Mesenchymal stem cell (in vitro differentiated cells and primary cell): Measurements from ENCODE around the gene PTPN21.

Experiments
- DNase-seq: peaks from one replicate; pipeline ENCODE4 v3.0.0-alpha.2; 2013
- H2AFZ ChIP-seq: one replicate; pipeline ENCODE4 v1.6.1; 2013; ENCODE audit warnings: low read depth, mild to moderate bottlenecking, control low read depth, inconsistent platforms, low read length, moderate library complexity
- H2AK5ac ChIP-seq: 2 replicates; pipeline ENCODE4 v1.6.1; 2013; ENCODE audit warnings: low read length, moderate library complexity, mild to moderate bottlenecking, inconsistent platforms; ENCODE audit not compliant: severe bottlenecking
- H2BK120ac ChIP-seq: one replicate; pipeline ENCODE4 v1.6.1; 2013; ENCODE audit warnings: low read depth, mild to moderate bottlenecking, inconsistent platforms, low read length, moderate library complexity
- H2BK12ac ChIP-seq, 2 experiments: one replicate each; pipeline ENCODE4 v1.6.1; 2013; ENCODE audit warnings: inconsistent platforms in 2 of 2, low read length in 2 of 2, mild to moderate bottlenecking in 2 of 2, moderate library complexity in 2 of 2, control low read depth in 1 of 2
- H2BK15ac ChIP-seq: one replicate; pipeline ENCODE4 v1.6.1; 2013; ENCODE audit warnings: mild to moderate bottlenecking, low read depth, inconsistent platforms; ENCODE audit not compliant: poor library complexity, severe bottlenecking
- H2BK5ac ChIP-seq: 2 replicates; pipeline ENCODE4 v1.6.1; 2013; ENCODE audit warnings: low read depth, mild to moderate bottlenecking, low read length, control low read depth, inconsistent platforms; ENCODE audit not compliant: poor library complexity, severe bottlenecking
- H3K14ac ChIP-seq, 2 experiments: one replicate each; pipeline ENCODE4 v1.6.1; 2013; ENCODE audit warnings: inconsistent platforms in 2 of 2, low read length in 2 of 2, control low read depth in 1 of 2, mild to moderate bottlenecking in 1 of 2, moderate library complexity in 1 of 2
- H3K18ac ChIP-seq, 2 experiments: one replicate each; pipeline ENCODE4 v1.6.1; 2013; ENCODE audit warnings: inconsistent platforms in 2 of 2, low read length in 2 of 2, control low read depth in 1 of 2, low read depth in 1 of 2, mild to moderate bottlenecking in 1 of 2
- H3K23ac ChIP-seq, 2 experiments: one replicate each; pipeline ENCODE4 v1.6.1; 2013; ENCODE audit warnings: inconsistent platforms in 2 of 2, low read length in 2 of 2, mild to moderate bottlenecking in 2 of 2, moderate library complexity in 2 of 2, control low read depth in 1 of 2
- H3K27ac ChIP-seq: 2 replicates; pipeline ENCODE4 v1.5.1; 2013; ENCODE audit warnings: mild to moderate bottlenecking, moderate library complexity, low read length, control low read depth, inconsistent platforms; ENCODE audit not compliant: poor library complexity, severe bottlenecking
- H3K27me3 ChIP-seq, 2 experiments: 2 replicates each; pipeline versions ENCODE4 v1.6.1 to v1.7.0; 2013; ENCODE audit warnings: low read length in 2 of 2, mild to moderate bottlenecking in 2 of 2, moderate library complexity in 2 of 2, control low read depth in 1 of 2, inconsistent platforms in 1 of 2; ENCODE audit not compliant: control insufficient read depth in 1 of 2, insufficient read depth in 1 of 2
- H3K36me3 ChIP-seq, 2 experiments: 2 replicates each; pipeline versions ENCODE4 v1.6.1 to v1.7.0; 2013; ENCODE audit warnings: low read length in 2 of 2, control low read depth in 1 of 2, inconsistent platforms in 1 of 2, low read depth in 1 of 2, mild to moderate bottlenecking in 1 of 2; ENCODE audit not compliant: insufficient read depth in 2 of 2, control insufficient read depth in 1 of 2
- H3K4ac ChIP-seq, 2 experiments: one replicate each; pipeline ENCODE4 v1.6.1; 2013; ENCODE audit warnings: inconsistent platforms in 2 of 2, low read length in 2 of 2, mild to moderate bottlenecking in 2 of 2, moderate library complexity in 2 of 2, control low read depth in 1 of 2, low read depth in 1 of 2
- H3K4me1 ChIP-seq: 2 replicates; pipeline ENCODE4 v1.6.1; 2013; ENCODE audit warnings: low read depth, low read length, control low read depth; ENCODE audit not compliant: control insufficient read depth, insufficient read depth
- H3K4me2 ChIP-seq: 2 replicates; pipeline ENCODE4 v1.6.1; 2013; ENCODE audit warnings: low read length, mild to moderate bottlenecking, inconsistent platforms; ENCODE audit not compliant: poor library complexity, severe bottlenecking
- H3K4me3 ChIP-seq, 2 experiments: 2 replicates each; pipeline versions ENCODE4 v1.5.1 to v1.7.0; 2013; ENCODE audit warnings: low read length in 2 of 2, mild to moderate bottlenecking in 2 of 2, control low read depth in 1 of 2, low read depth in 1 of 2; ENCODE audit not compliant: insufficient read depth in 1 of 2
- H3K79me1 ChIP-seq: replicated peaks from 2 replicates; pipeline ENCODE4 v1.6.1; 2013; ENCODE audit warnings: mild to moderate bottlenecking, control low read depth, low read length, inconsistent platforms; ENCODE audit not compliant: poor library complexity, severe bottlenecking
- H3K9ac ChIP-seq: 2 replicates; pipeline ENCODE4 v1.7.0; 2013; ENCODE audit warnings: mild to moderate bottlenecking, low read length, moderate library complexity
- H3K9me3 ChIP-seq: 2 replicates; pipeline ENCODE4 v1.7.0; 2013; ENCODE audit warnings: mild to moderate bottlenecking, low read length; ENCODE audit not compliant: control insufficient read depth
- H4K8ac ChIP-seq: one replicate; pipeline ENCODE4 v1.6.1; 2013; ENCODE audit warnings: inconsistent platforms, mild to moderate bottlenecking, low read length, moderate library complexity
- H4K91ac ChIP-seq: one replicate; pipeline ENCODE4 v1.6.1; 2013; ENCODE audit warnings: mild to moderate bottlenecking, low read length, inconsistent platforms
- WGBS: methylation state at CpG from one replicate; pipeline ENCODE4 v1.1.7; 2013; ENCODE audit warnings: mixed read lengths; 5-methylcytosine and 5-hydroxymethylcytosine counted together

The PTPN21 gene

GRCh38 chr14:88463318-88463717 lies 91.5 kb downstream of the PTPN21 start:
- Histone ChIP-seq H2BK12ac (no peak overlapping the region), H3K4me2 (no peak overlapping the region), H2BK120ac (no peak overlapping the region), H3K23ac (no peak overlapping the region), H3K18ac (no peak overlapping the region), H2BK15ac (no peak overlapping the region), H3K79me1 (peaks cover 15% of the 10 kb centered on the region), H4K91ac (no peak overlapping the region), H2AK5ac (no peak overlapping the region), H3K36me3 (peaks cover 25 to 50% of the 10 kb centered on the region in 2 experiments), H2AFZ (no peak overlapping the region), H3K14ac (no peak overlapping the region), H3K4me1 (peaks cover 2% of the 10 kb centered on the region), H3K9ac (no peak overlapping the region), H3K27me3 (no peaks in the 10 kb centered on the region), H3K27ac (no peak overlapping the region), H3K9me3 (no peaks in the 10 kb centered on the region), H3K4ac (no peak overlapping the region), H3K4me3 (no peak overlapping the region), H4K8ac (no peak overlapping the region), H2BK5ac (no peak overlapping the region)
- 91% methylated on average over 4 of the region's 4 CpGs for WGBS
- no peak for DNase-seq

GRCh38 chr14:88454886-88455285 lies 99.9 kb downstream of the PTPN21 start:
- no peak overlapping the region for H2BK15ac ChIP-seq
- H2BK5ac ChIP-seq, result no peak overlapping the region
- no peak overlapping the region for H3K4me2 ChIP-seq
- H3K14ac ChIP-seq, result no peak overlapping the region
- no peak overlapping the region for H4K91ac ChIP-seq
- no peaks in the 10 kb centered on the region for H3K9me3 ChIP-seq
- peaks cover 0 to 13% of the 10 kb centered on the region in 2 experiments for H3K36me3 ChIP-seq
- no peak overlapping the region for H3K4ac ChIP-seq
- no peak overlapping the region for H2BK120ac ChIP-seq
- no peak overlapping the region for H3K23ac ChIP-seq
- H3K4me3 ChIP-seq, result no peak overlapping the region
- no peak overlapping the region for H3K9ac ChIP-seq
- no peak overlapping the region for H2AFZ ChIP-seq
- WGBS, result 85% methylated on average over 1 of the region's 2 CpGs
- H3K79me1 ChIP-seq, result no peaks in the 10 kb centered on the region
- H3K18ac ChIP-seq, result no peak overlapping the region
- H3K27me3 ChIP-seq, result no peaks in the 10 kb centered on the region
- H2AK5ac ChIP-seq, result no peak overlapping the region
- H2BK12ac ChIP-seq, result no peak overlapping the region
- no peak overlapping the region for H4K8ac ChIP-seq
- no peak overlapping the region for H3K27ac ChIP-seq
- no peaks in the 10 kb centered on the region for H3K4me1 ChIP-seq
- DNase-seq, result no peak

DNA sequence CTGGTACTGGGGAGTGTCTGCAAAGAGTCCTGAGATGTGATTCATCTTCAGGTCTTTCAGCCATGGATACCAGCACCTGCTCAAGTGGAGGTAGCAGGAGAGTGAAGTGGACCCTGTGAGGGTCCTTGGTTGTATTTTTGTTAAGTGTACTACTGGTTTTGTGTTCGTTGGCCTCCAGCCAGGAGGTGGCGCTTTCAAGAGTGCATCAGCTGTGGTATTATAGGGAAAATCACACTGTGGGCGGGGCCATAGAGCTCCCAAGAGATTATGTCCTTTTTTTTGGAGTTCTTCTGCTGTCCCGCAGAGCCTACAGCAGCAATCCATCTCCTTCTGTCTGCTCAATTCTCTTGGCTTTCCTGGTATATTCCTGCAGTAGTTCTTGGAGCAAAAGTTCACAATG lies 102.6 kb downstream of the PTPN21 start:
- no peak overlapping the region for H3K4ac ChIP-seq

DNA sequence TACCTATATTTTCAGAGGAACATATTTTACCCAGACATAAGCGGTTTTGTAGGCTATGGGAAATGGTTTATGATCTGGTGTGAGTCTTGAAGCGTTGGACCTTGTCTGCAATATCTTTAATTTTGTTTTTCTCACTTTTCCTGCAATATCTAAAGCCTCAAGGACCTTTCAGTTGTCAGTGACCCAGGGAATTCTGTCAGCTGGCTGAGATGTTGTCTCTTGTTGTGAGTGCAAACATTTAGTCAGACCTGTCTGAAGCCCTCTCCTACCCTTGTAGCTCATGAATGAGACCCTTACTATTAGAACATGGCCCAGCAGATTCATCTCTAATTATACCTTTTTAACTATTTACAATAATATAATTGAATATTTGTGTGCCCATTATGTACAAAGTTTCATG lies 115.7 kb downstream of the PTPN21 start:
- no peak overlapping the region for H2BK15ac ChIP-seq
- H3K36me3 ChIP-seq, result peaks cover 8 to 30% of the 10 kb centered on the region in 2 experiments
- H4K8ac ChIP-seq, result no peak overlapping the region
- no peak overlapping the region for H3K4ac ChIP-seq
- H2AFZ ChIP-seq, result no peak overlapping the region
- no peaks in the 10 kb centered on the region for H3K79me1 ChIP-seq
- H3K27ac ChIP-seq, result no peak overlapping the region
- no peaks in the 10 kb centered on the region for H3K9me3 ChIP-seq
- H3K9ac ChIP-seq, result no peak overlapping the region
- no peaks in the 10 kb centered on the region for H3K4me1 ChIP-seq
- no peak overlapping the region for H3K4me3 ChIP-seq
- H3K14ac ChIP-seq, result no peak overlapping the region
- no peak overlapping the region for H2BK120ac ChIP-seq
- no peak overlapping the region for H3K18ac ChIP-seq
- no peak overlapping the region for H3K4me2 ChIP-seq
- H3K23ac ChIP-seq, result no peak overlapping the region
- H2BK12ac ChIP-seq, result no peak overlapping the region
- H2AK5ac ChIP-seq, result no peak overlapping the region
- no peak overlapping the region for H2BK5ac ChIP-seq
- no CpG with 5 or more reads among the region's 2 CpGs for WGBS
- no peak overlapping the region for H4K91ac ChIP-seq
- no peaks in the 10 kb centered on the region for H3K27me3 ChIP-seq
- DNase-seq, result no peak

More for the DNA sequence above, 102.6 kb downstream of the PTPN21 start:
- H4K8ac ChIP-seq, result no peak overlapping the region
- H3K27ac ChIP-seq, result no peak overlapping the region
- H3K18ac ChIP-seq, result no peak overlapping the region
- 96% methylated on average over 3 of the region's 4 CpGs for WGBS
- no peaks in the 10 kb centered on the region for H3K27me3 ChIP-seq
- H2BK5ac ChIP-seq, result no peak overlapping the region
- no peaks in the 10 kb centered on the region for H3K4me1 ChIP-seq
- H3K14ac ChIP-seq, result no peak overlapping the region
- H2AFZ ChIP-seq, result no peak overlapping the region
- no peak for DNase-seq
- no peak overlapping the region for H2BK120ac ChIP-seq
- no peak overlapping the region for H3K9ac ChIP-seq
- no peak overlapping the region for H3K4me2 ChIP-seq
- no peak overlapping the region for H3K23ac ChIP-seq
- peaks cover 0 to 13% of the 10 kb centered on the region in 2 experiments for H3K36me3 ChIP-seq
- no peaks in the 10 kb centered on the region for H3K79me1 ChIP-seq
- H3K4me3 ChIP-seq, result no peak overlapping the region
- no peak overlapping the region for H2BK15ac ChIP-seq
- H2AK5ac ChIP-seq, result no peak overlapping the region
- no peak overlapping the region for H4K91ac ChIP-seq
- no peaks in the 10 kb centered on the region for H3K9me3 ChIP-seq
- H2BK12ac ChIP-seq, result no peak overlapping the region
